ENCODE data around the gene BLACAT1. TPM values are rescaled to one million over a fixed set of nuclear protein-coding genes. Genes with fewer than 3 reads are reported as not detected.

Gene BLACAT1
- total and polyA plus RNA-seq, 4 donors: 0.35 to 0.74 (median 0.58) TPM

GRCh38 chr1:205445646-205445935 lies 10.3 kb downstream of the BLACAT1 start:
- TF ChIP-seq, protein P1, sequence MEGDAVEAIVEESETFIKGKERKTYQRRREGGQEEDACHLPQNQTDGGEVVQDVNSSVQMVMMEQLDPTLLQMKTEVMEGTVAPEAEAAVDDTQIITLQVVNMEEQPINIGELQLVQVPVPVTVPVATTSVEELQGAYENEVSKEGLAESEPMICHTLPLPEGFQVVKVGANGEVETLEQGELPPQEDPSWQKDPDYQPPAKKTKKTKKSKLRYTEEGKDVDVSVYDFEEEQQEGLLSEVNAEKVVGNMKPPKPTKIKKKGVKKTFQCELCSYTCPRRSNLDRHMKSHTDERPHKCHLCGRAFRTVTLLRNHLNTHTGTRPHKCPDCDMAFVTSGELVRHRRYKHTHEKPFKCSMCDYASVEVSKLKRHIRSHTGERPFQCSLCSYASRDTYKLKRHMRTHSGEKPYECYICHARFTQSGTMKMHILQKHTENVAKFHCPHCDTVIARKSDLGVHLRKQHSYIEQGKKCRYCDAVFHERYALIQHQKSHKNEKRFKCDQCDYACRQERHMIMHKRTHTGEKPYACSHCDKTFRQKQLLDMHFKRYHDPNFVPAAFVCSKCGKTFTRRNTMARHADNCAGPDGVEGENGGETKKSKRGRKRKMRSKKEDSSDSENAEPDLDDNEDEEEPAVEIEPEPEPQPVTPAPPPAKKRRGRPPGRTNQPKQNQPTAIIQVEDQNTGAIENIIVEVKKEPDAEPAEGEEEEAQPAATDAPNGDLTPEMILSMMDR (IDR thresholded peaks at IDR 0.05; ENCODE audit: control extremely low read depth, extremely low read depth): no peak
- Histone ChIP-seq H3K4me3 (no peak overlapping the region), H3K36me3 (ENCODE audit: control insufficient read depth in 4 of 4, insufficient read depth in 4 of 4, low read length in 4 of 4) (no peaks in the 10 kb centered on the region), H3K27me3 (ENCODE audit: control insufficient read depth in 3 of 3, insufficient read depth in 3 of 3, low read length in 2 of 3) (no peaks in the 10 kb centered on the region), H3K4me1 (ENCODE audit: control insufficient read depth in 5 of 5, insufficient read depth in 5 of 5, low read length in 5 of 5) (peaks cover 0 to 45% (median 15%) of the 10 kb centered on the region in 5 donors), H3K9me3 (ENCODE audit: control insufficient read depth in 4 of 4, insufficient read depth in 3 of 4, low read length in 3 of 4) (no peaks in the 10 kb centered on the region), H3K27ac (ENCODE audit: low read depth in 1 of 2, low read length in 1 of 2) (no peak overlapping the region), H3K9ac (ENCODE audit: insufficient read depth in 1 of 2, low read length in 2 of 2) (no peak overlapping the region)
- no peak for ATAC-seq (ENCODE audit: insufficient read depth, low FRiP score)
- DNase-seq: no peak
- WGBS, 2 donors: 81 to 85% methylated on average over 5 of the region's 5 CpGs

GRCh38 chr1:205444931-205445645 lies 10.8 kb downstream of the BLACAT1 start:
- Histone ChIP-seq H3K9me3 (ENCODE audit: control insufficient read depth in 4 of 4, insufficient read depth in 3 of 4, low read length in 3 of 4) (no peaks in the 10 kb centered on the region), H3K27ac (ENCODE audit: low read depth in 1 of 2, low read length in 1 of 2) (no peak overlapping the region), H3K4me3 (no peak overlapping the region), H3K27me3 (ENCODE audit: control insufficient read depth in 3 of 3, insufficient read depth in 3 of 3, low read length in 2 of 3) (no peaks in the 10 kb centered on the region), H3K4me1 (ENCODE audit: control insufficient read depth in 5 of 5, insufficient read depth in 5 of 5, low read length in 5 of 5) (peaks cover 0 to 46% (median 16%) of the 10 kb centered on the region in 5 donors), H3K36me3 (ENCODE audit: control insufficient read depth in 4 of 4, insufficient read depth in 4 of 4, low read length in 4 of 4) (no peaks in the 10 kb centered on the region), H3K9ac (ENCODE audit: insufficient read depth in 1 of 2, low read length in 2 of 2) (no peak overlapping the region)
- TF ChIP-seq, protein P1 (IDR thresholded peaks at IDR 0.05; ENCODE audit: control extremely low read depth, extremely low read depth): no peak
- DNase-seq: peak; percentile 58 to 75 (median 71)
- ATAC-seq (ENCODE audit: insufficient read depth, low FRiP score): no peak
- 18 to 45% methylated on average over 17 to 18 of the region's 18 CpGs for WGBS, 2 donors

DNA sequence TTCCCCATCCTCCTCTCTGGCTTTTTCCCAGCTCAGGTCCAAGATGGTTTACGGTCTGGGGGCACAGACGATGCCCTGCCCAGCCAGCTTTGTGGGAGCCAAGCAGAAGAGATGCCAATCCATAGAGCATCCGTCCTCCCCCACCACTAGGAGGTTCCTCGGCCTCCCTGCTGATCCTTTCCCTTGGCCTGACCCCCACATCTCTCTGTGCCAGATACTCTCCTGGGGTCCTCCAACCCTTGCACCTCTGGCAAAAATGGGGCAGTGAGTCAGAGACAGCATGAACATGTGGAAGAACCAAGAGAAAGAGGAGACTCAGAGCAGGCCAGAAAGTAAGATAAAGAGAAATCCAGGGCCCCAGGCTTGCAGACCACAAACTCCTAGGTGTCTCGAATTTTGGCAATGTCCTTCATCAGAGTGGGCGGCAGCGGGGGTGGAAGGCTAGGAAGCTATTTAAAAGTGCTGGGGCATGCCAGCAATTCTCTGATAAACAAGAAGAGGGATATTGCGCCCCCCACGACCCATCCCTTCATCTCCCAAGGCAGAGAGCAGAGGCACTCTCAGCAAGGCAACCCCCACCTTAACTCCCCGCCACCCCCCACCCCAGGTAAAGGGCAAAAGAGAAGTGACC lies 11.4 kb downstream of the BLACAT1 start:
- Histone ChIP-seq H3K36me3 (ENCODE audit: control insufficient read depth in 4 of 4, insufficient read depth in 4 of 4, low read length in 4 of 4) (no peaks in the 10 kb centered on the region), H3K4me1 (ENCODE audit: control insufficient read depth in 5 of 5, insufficient read depth in 5 of 5, low read length in 5 of 5) (peaks cover 0 to 48% (median 18%) of the 10 kb centered on the region in 5 donors), H3K9ac (ENCODE audit: insufficient read depth in 1 of 2, low read length in 2 of 2) (no peak overlapping the region), H3K27me3 (ENCODE audit: control insufficient read depth in 3 of 3, insufficient read depth in 3 of 3, low read length in 2 of 3) (no peaks in the 10 kb centered on the region), H3K4me3 (no peak overlapping the region), H3K9me3 (ENCODE audit: control insufficient read depth in 4 of 4, insufficient read depth in 3 of 4, low read length in 3 of 4) (no peaks in the 10 kb centered on the region), H3K27ac (ENCODE audit: low read depth in 1 of 2, low read length in 1 of 2) (no peak overlapping the region)
- ATAC-seq (ENCODE audit: insufficient read depth, low FRiP score) (no peak), DNase-seq (no peak)
- WGBS, 2 donors: 68 to 76% methylated on average over 10 of the region's 10 CpGs
- TF ChIP-seq, protein P1 (IDR thresholded peaks at IDR 0.05; ENCODE audit: control extremely low read depth, extremely low read depth): no peak

Data from lung (tissue), 12 donors.